HAP-1 (cell line): Measurements from ENCODE around the gene PPP6R1.

Source experiments
- DNase-seq, 2 experiments: peaks; one replicate each; pipeline ENCODE4 v3.0.0-alpha.2; 2016 to 2020; ENCODE audit warnings: low spot score in 2 of 2
- H3K27me3 ChIP-seq: fragments of 250-450 bp; sonication (Bioruptor Pico); 2 replicates; pipeline ENCODE4 v1.5.1; 2020; ENCODE audit warnings: low read depth, mild to moderate bottlenecking, moderate library complexity
- H3K36me3 ChIP-seq: fragments of 250-450 bp; sonication (Bioruptor Pico); replicated peaks from 2 replicates; pipeline ENCODE4 v1.5.1; 2020; ENCODE audit warnings: mild to moderate bottlenecking
- H3K4me1 ChIP-seq: fragments of 250-450 bp; sonication (Bioruptor Pico); 2 replicates; pipeline ENCODE4 v1.5.1; 2020; ENCODE audit warnings: mild to moderate bottlenecking
- H3K4me3 ChIP-seq: fragments of 250-450 bp; sonication (Bioruptor Pico); 2 replicates; pipeline ENCODE4 v1.5.1; 2020; ENCODE audit warnings: mild to moderate bottlenecking, moderate library complexity
- H3K9me3 ChIP-seq: fragments of 250-450 bp; sonication (Bioruptor Pico); 2 replicates; pipeline ENCODE4 v1.5.1; 2020; ENCODE audit warnings: mild to moderate bottlenecking, moderate library complexity
- in situ Hi-C: fragments of 300-500 bp; cut with MboI; formaldehyde crosslinking; loops from 3 replicates; pipeline ENCODE4 v1.14.3; 2020; ENCODE audit warnings: low sequenced_read_pairs, inconsistent platforms, mixed read lengths

The PPP6R1 gene

GRCh38 chr19:55277494-55277893 is 18.7 kb upstream of the PPP6R1 start:
- peaks cover 5% of the 10 kb centered on the region; the same call in 1 of the 2 replicates for H3K36me3 ChIP-seq
- no peak overlapping the region for H3K4me3 ChIP-seq
- in situ Hi-C loops: no loop called here
- H3K27me3 ChIP-seq: no peaks in the 10 kb centered on the region
- H3K4me1 ChIP-seq: peaks cover 4% of the 10 kb centered on the region
- no peaks in the 10 kb centered on the region for H3K9me3 ChIP-seq
- no peak for DNase-seq

- Histone ChIP-seq H3K36me3 (peaks cover 5% of the 10 kb centered on the region; the same call in 1 of the 2 replicates), H3K4me3 (no peak overlapping the region), H3K27me3 (no peaks in the 10 kb centered on the region), H3K4me1 (peaks cover 4% of the 10 kb centered on the region), H3K9me3 (no peaks in the 10 kb centered on the region)
- in situ Hi-C loops: no loop called here
- DNase-seq: no peak
These were observed 18.1 kb upstream of the PPP6R1 start for GRCh38 chr19:55276720-55277430.

GRCh38 chr19:55275851-55276719 is 17.3 kb upstream of the PPP6R1 start:
- no peaks in the 10 kb centered on the region for H3K27me3 ChIP-seq
- no peak overlapping the region for H3K4me3 ChIP-seq
- in situ Hi-C loops: no loop called here
- H3K9me3 ChIP-seq: no peaks in the 10 kb centered on the region
- no peak for DNase-seq
- peaks cover 5% of the 10 kb centered on the region; the same call in 1 of the 2 replicates for H3K36me3 ChIP-seq
- peaks cover 4% of the 10 kb centered on the region for H3K4me1 ChIP-seq

- H3K27me3 ChIP-seq: no peaks in the 10 kb centered on the region
- DNase-seq: no peak
- H3K4me3 ChIP-seq: no peak overlapping the region
- no peaks in the 10 kb centered on the region; the same call in 1 of the 2 replicates for H3K4me1 ChIP-seq
- peaks cover 5% of the 10 kb centered on the region; the same call in 1 of the 2 replicates for H3K36me3 ChIP-seq
- in situ Hi-C loops: no loop called here
- no peaks in the 10 kb centered on the region for H3K9me3 ChIP-seq
These were observed 15.3 kb upstream of the PPP6R1 start for GRCh38 chr19:55273978-55274707.

GRCh38 chr19:55272142-55272541 is 13.3 kb upstream of the PPP6R1 start:
- Histone ChIP-seq H3K4me3 (no peak overlapping the region), H3K4me1 (no peaks in the 10 kb centered on the region), H3K27me3 (no peaks in the 10 kb centered on the region), H3K36me3 (peaks cover under 1% of the 10 kb centered on the region; the same call in 1 of the 2 replicates), H3K9me3 (no peaks in the 10 kb centered on the region)
- no peak for DNase-seq
- in situ Hi-C loops: no loop called here

- H3K9me3 ChIP-seq: no peaks in the 10 kb centered on the region
- H3K4me3 ChIP-seq: no peak overlapping the region
- no peaks in the 10 kb centered on the region; the same call in 1 of the 2 replicates for H3K36me3 ChIP-seq
- H3K27me3 ChIP-seq: no peaks in the 10 kb centered on the region
- no peaks in the 10 kb centered on the region for H3K4me1 ChIP-seq
- DNase-seq: no peak
- in situ Hi-C loops: no loop called here
These were observed 11.5 kb upstream of the PPP6R1 start for GRCh38 chr19:55270172-55270942.

GRCh38 chr19:55269299-55269698 is 10.5 kb upstream of the PPP6R1 start:
- Histone ChIP-seq H3K4me1 (no peaks in the 10 kb centered on the region), H3K9me3 (no peaks in the 10 kb centered on the region), H3K36me3 (no peaks in the 10 kb centered on the region; the same call in 1 of the 2 replicates), H3K27me3 (no peaks in the 10 kb centered on the region), H3K4me3 (no peak overlapping the region)
- in situ Hi-C loops: no loop called here
- DNase-seq: no peak

- Histone ChIP-seq H3K36me3 (no peaks in the 10 kb centered on the region; the same call in 1 of the 2 replicates), H3K9me3 (no peaks in the 10 kb centered on the region), H3K4me3 (no peak overlapping the region), H3K27me3 (no peaks in the 10 kb centered on the region), H3K4me1 (no peaks in the 10 kb centered on the region)
- DNase-seq: no peak
- in situ Hi-C loops: no loop called here
These were observed 8.0 kb upstream of the PPP6R1 start for GRCh38 chr19:55266840-55267239.

- Histone ChIP-seq H3K36me3 (no peaks in the 10 kb centered on the region; the same call in 1 of the 2 replicates), H3K4me1 (no peaks in the 10 kb centered on the region), H3K27me3 (no peaks in the 10 kb centered on the region), H3K9me3 (no peaks in the 10 kb centered on the region), H3K4me3 (no peak overlapping the region)
- no peak for DNase-seq
- in situ Hi-C loops: no loop called here
These were observed 7.6 kb upstream of the PPP6R1 start for GRCh38 chr19:55266404-55266803.

- Histone ChIP-seq H3K36me3 (no peaks in the 10 kb centered on the region; the same call in 1 of the 2 replicates), H3K4me3 (no peak overlapping the region), H3K9me3 (no peaks in the 10 kb centered on the region), H3K4me1 (no peaks in the 10 kb centered on the region), H3K27me3 (no peaks in the 10 kb centered on the region)
- in situ Hi-C loops: no loop called here
- no peak for DNase-seq
These were observed 7.0 kb upstream of the PPP6R1 start for GRCh38 chr19:55265723-55266386.

GRCh38 chr19:55265173-55265572 is 6.4 kb upstream of the PPP6R1 start:
- in situ Hi-C loops: no loop called here
- DNase-seq: no peak
- H3K9me3 ChIP-seq: no peaks in the 10 kb centered on the region
- no peak overlapping the region for H3K4me3 ChIP-seq
- H3K27me3 ChIP-seq: no peaks in the 10 kb centered on the region
- H3K4me1 ChIP-seq: no peaks in the 10 kb centered on the region
- no peaks in the 10 kb centered on the region; the same call in 1 of the 2 replicates for H3K36me3 ChIP-seq

GRCh38 chr19:55264531-55264930 is 5.7 kb upstream of the PPP6R1 start:
- H3K36me3 ChIP-seq: no peaks in the 10 kb centered on the region; the same call in 1 of the 2 replicates
- H3K4me3 ChIP-seq: no peak overlapping the region
- H3K9me3 ChIP-seq: no peaks in the 10 kb centered on the region
- in situ Hi-C loops: no loop called here
- no peaks in the 10 kb centered on the region for H3K27me3 ChIP-seq
- H3K4me1 ChIP-seq: peaks cover 4% of the 10 kb centered on the region; the same call in 1 of the 2 replicates
- DNase-seq: no peak
